Measurements from ENCODE around the gene TTN.
"Not testable (repeated sequence)": the region's sequence is repeated elsewhere in the genome, so short reads cannot be mapped to it uniquely, and the experiment has no call there.

The TTN gene

DNA sequence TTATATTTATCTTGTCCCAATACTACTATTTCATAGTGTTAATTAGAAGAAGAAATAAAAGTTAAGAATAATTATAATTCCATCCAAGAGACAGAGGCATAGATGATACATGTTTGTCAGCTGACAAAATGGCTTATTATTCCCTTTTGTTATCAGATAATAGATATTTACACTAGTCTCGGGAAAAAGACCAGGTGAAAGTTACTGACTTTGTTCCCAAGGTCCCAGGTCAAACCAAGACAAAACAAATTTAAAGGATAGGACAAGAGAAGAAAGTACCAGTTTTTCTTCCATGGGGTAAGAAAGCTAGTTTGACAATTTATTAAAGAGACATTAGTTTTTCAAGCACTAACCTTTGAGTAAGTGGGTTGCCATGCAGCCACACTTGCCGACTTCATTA, 73.2 kb downstream of the TTN start:
- no peak for DNase-seq (ENCODE audit: low spot score)

DNA sequence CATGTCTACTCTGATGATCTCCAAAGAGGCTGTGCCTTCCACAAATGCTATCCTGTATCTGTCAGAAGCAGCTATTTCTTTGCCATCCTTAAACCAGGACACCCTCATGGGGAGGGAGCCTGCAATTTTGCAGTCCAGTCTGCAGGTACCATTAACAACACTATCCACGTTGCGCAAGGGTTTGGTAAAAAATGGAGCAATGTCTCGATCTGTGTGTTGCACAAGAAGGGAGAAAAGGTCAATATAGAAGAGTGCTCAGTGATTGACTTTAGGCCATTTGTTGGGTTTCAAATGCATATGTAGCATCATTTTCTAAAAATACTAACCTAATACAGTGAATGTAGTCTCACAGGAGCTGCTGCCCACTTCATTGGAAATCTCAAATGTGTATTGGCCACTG, 74.3 kb downstream of the TTN start:
- no peak for DNase-seq (ENCODE audit: low spot score)

DNA sequence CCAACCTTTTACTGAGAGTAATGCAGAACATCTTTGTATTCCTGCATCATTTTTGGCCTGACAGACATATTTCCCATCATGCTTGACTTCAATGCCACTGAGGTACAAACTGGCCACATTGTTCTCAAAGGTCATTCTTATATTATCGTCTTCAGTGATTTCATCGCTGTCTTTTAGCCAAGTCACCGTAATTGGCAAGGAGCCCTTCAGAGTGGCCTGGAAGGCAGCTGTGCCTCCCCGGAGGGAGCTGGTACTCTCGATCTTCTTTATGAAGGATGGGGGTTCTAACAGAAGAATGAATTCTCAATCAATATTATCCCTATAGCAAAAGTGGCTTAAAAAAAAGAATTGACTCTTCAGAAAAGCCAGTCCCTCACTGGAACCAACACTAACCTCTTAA, 75.9 kb downstream of the TTN start:
- DNase-seq (ENCODE audit: low spot score) = no peak

DNA sequence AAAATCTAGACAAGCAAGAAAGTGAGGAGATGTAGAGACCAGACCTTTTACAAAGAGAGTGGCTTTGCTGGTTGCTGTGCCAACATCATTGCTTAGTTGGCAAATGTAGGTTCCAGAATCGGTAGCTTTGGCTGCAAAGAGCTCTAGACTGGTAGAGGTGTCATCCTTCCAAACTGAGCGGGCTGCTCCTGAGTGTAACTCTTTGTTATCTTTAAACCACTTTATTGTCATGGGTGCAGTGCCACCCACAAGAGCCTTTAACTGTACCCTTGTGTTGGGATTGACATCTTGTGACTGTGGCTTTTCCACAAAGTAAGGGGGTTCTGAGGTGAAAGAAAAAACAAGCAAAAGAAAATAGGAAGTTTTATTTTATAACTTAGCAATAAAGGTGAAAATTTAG, 77.2 kb downstream of the TTN start:
- no peak for DNase-seq (ENCODE audit: low spot score)

DNA sequence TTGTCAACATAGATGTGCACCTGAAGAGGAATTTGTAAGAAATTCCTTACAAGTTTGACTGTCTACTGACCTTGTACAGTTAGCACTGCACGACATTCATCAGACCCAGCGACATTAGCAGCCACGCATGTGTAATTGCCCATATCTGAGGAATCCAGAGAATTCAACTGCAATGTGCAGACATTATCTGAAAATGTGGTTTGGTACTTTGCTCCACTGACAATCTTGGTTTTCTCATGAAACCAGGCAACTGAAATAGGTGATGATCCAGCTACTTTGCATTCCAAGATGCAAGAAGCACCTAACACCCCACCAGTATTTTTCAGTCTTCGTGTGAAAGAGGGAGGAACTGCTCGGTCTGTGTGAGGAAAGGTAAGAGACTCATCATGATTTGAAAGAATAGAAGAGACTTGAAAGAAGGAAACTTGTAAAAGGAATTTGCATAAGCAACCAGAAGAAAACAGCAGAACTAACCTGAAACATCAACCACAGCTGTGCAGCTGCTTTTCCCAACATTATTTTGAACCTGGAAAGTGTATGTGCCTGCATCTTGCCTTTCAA, 83.4 kb downstream of the TTN start:
- DNase-seq (ENCODE audit: low spot score) = no peak

DNA sequence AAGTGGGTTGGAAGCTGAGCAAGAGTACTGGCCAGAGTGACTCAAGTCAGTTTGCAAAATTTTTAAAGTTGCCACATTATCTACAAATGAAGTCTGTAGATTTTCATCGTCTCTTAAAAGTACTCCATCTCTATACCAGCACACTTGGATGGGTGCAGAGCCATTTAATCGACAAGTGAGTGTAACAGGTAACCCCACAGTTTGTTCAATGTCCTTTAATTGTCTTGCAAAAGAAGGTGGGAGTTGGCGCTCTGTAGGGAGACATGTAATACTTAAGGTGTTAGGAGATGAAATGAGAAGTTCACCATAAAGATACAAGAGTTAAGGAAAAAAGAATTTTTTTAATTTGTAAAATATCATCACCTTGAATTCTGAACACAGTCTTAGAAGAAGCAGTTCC, 84.9 kb downstream of the TTN start:
- no peak for DNase-seq (ENCODE audit: low spot score)

DNA sequence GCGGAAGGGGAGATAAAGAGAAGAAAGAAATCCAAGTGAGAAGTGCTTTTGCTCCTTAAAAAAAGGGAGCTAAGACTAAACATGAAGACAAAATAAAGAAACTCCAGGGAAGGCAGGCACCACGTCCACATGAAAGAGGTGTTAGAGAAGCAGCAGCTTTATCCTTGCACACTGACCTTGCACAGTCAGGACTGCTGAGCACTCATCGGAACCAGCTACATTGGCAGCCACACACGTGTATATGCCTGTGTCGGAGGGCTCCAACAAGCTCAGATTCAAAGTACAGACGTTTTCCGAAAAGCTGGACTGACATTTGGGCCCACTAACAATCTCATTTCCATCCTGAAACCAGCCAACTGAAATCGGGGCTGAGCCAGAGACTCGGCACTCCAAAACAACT, 88.2 kb downstream of the TTN start:
- no peak for DNase-seq (ENCODE audit: low spot score)

DNA sequence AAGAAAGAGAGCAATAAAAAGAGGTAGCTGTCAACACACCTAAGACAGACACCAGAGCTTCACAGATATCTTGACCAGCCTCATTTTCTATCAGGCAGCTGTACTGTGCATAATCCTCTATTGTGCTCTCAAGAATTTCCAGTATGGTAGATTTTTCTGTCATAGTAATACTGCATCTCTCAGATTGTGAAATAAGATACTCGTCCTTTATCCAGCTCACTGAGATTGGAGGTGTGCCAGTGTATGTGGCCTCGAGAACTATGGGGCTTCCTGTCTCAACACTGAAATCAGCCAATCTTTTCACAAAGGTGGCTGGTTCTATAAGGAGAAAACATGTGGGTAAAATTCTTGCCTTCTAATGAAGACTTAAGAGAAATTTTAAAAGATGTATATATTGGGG, 88.9 kb downstream of the TTN start:
- DNase-seq (ENCODE audit: low spot score) = no peak

DNA sequence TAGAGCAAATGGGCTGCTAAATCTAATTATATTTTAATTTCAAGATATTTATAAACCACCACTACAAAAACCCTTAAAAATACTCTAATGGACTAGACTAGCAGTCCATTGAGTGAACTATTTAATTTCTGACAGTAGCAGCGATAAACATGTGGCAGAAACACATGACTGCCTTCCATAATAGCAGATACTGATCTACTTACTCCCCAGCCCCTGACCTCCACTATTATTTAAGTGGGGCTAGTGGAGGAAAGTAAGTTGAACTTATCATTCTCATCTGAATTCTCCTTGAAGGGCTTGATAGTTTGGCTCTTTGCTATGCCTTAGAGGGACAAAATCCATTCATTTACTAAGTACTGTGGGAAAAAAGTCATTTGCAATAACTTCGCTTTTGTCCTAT, 90.8 kb downstream of the TTN start:
- DNase-seq (ENCODE audit: low spot score) = no peak

DNA sequence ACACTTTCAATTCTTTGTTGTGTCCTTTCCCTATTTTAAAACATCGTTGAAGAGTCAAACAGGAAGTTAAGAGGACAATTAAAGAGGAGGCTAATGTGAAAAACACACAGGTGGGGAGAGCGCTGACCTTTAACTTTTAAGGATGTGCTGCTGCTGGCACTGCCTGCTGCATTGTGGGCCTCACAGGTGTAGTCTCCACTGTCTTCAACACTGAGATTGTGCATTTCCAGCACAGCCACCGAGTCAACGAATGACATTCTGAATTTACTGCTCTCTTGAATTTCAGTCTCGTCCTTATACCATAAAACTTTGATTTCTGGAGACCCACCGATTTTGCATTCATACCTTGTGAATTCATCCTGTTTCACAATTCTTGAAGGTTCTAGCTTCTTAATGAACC, 91.9 kb downstream of the TTN start:
- DNase-seq (ENCODE audit: low spot score) = no peak

DNA sequence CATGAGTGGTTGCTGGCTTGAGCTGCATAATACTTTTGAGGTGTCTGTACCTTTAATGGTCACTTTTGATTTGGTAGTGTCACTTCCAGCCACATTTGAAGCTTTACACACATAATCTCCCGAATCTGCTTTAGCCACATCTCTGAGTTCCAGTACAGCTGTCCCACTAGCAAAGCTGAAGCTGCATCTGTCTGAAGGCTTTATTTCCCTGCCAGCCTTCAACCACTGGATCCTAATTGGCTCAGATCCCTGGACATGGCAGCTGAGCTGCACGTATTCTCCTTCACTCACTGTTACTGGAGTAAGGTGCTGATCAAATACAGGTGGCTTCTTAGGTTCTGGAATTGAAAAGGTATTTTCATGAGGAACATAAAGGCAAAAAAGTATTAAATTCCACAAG, 99.7 kb downstream of the TTN start:
- no peak for DNase-seq (ENCODE audit: low spot score)

DNA sequence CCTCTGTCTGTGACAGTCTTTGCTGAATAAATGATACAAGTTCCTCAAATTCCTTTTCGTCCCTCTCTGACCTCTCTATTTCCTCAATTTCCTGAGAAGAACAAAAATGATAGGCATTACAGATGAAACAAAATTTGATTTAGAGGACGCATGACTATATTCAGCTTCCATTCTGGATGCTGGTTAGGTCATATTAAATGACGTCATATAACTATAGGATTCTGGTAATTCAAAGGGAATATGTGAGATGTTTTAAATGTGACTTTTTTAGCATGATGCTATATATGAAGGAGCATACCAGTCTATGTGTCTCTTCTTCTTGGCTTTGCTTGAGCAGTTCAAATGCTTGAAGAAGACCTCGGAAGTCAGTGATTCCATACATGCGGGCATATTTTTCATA, 102.3 kb downstream of the TTN start:
- DNase-seq (ENCODE audit: low spot score) = no peak

DNA sequence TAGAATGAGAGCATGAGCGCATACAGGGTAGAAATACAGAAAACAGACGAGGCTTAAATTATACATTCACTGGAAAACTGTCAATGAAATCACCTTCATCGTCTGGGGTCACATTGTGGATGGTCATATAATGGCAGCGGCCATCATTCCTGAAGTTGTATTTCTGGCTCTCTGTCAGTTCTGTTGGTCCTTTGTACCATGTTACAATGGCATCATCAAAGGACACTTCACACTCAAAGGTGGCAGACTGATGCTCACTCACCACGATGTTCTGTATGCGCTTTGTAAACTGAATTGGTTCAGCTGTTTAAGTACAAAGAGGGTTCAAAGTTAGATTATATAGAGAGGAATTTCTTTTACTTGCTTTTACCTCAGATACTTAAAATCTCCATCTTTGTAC, 104.9 kb downstream of the TTN start:
- DNase-seq (ENCODE audit: low spot score) = no peak

DNA sequence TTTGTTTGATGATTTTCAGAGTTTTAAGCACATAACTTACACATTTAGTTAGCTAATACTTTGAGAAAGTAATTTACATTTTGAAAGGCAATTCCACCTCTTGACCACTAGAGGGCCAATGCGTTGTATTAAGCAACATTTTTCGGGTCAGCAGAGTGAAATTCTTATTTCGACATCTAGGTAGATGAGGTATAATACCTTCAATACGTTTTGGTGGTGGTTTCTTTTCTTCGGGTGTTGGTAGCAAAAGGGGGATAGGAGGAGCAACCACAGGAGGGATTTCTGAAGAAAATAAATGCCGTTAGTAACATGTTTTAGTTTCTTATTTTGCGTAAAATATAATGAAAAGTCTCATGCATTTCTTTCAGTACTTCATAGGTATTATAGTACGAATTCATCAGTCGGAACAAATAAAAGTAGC, 106.3 kb downstream of the TTN start:
- peak; percentile 18 for DNase-seq (ENCODE audit: low spot score)

DNA sequence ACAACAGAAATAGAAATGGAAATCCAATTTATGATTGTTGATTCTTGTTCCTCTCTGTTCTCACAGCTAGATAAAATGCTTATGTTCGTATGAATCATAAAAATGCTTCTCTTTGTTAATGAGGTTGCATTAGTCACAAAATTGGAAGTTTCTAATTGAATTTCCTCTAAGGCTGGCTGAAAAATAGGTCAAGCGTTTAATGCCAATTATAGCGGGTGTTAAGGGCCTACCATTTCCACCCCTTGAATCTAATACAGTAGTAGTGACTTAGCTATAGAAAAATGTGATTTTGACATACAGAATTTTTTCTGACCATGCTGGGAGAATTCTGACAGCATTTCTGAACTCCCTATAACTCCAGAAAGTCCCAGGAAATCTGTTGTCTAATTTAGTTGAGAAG, 107.1 kb downstream of the TTN start:
- DNase-seq (ENCODE audit: low spot score) = no peak

DNA sequence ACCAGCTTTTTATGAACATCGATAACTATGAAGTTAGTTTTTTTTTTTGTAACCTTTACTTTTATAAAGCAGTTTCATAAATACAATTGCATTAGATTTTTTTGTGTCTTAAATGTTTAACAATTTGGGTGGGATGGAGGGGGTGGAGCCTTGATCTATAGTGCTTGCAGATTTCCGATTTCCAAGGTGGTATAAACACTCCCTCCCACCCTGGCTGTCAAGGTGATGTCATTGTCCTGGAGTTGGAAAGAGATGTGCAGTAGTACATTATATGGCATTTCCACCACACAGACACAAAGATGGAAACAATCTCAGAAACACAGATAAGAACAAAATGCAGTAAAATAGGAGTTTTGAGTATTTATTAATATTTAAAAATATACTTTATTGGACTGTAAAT, 114.4 kb downstream of the TTN start:
- DNase-seq (ENCODE audit: low spot score) = no peak

DNA sequence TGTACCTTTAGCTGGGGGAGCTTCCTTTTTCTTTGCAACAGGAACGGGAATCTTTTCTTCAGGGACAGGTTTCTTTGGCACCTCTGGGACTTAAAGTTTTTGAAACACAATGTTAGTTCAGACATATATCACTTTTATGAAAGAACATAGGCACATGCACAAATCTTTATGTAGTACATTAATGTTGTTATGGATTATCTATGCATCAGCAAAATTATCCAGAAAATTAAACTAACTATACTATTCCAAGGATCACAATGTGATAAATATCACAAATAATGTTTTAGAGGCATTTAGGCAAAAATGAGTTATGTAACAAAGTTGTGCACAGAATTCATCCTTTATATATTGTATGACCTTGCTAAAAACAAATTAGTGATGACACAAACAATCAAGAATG, 117.4 kb downstream of the TTN start:
- DNase-seq (ENCODE audit: low spot score) = no peak

DNA sequence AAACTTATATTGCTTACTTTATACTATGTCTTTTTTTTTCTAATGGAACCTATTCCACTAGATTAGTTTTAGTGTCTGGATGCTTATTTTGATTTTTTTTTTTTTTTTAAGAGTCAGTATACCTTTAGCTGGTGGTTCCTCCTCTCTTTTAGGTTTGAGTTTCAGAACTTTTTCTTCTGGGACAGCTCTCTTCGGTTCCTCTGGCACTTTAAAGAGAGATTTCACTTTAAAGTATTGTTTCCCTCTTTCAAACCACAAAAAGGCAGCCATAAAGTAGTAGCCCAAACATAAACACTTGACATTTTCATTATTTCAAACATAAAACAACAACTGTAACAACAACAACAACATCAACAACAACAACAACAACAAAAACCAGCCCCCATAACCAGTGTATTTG, 123.3 kb downstream of the TTN start:
- DNase-seq (ENCODE audit: low spot score) = no peak

DNA sequence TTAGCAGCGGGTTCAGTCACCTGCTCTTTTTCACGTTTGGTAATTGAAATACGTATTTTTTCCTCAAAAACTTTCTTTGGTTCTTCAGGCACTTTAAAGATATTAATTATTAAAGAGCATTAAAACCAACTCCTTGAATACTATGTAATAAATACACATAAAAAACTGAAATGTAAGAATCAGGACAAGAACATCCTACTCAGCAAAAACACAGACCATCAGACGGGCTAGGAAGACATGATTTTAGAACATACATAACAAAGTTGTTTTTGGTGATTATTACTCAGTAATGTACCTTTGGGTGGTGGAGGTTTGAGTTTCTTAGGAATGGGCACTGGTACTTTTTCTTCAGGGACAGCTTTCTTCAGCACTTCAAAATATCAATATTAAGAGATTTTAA, 126.1 kb downstream of the TTN start:
- DNase-seq (ENCODE audit: low spot score) = no peak

DNA sequence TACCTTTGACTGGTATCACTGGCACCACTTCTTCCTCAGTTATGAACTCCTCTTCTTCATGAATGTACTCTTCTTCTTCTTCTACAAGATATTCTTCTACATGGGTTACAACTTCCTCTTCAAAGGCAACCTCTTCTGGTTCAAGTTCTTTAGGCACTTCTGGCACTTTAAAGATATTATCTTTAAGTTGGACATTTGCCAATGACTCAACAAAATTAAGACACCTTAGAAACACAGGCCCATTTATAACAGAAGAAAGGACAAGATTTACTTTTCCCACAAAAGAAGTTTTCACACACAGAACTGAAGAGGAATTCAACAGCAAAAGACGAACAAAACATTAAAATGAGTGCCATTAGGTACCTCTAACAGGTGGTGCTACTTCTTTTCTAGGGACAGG, 127.3 kb downstream of the TTN start:
- no peak for DNase-seq (ENCODE audit: low spot score)

DNA sequence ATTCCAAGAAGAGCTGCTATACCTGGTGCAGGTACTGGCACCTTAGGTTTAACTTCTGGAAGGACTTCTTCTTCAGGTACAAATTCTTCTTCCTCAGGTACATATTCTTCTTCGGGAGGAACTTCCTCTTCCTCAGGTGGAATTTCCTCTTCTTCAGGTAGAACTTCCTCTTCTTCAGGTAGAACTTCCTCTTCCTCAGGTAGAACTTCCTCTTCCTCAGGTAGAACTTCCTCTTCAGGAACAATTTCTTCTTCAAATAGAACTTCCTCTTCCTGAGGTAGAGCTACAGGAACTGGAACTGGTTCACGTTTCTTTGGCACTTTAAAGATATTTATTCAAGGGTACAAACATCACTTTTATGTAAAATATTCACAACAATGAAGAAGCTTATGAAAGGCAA, 129.6 kb downstream of the TTN start:
- DNase-seq (ENCODE audit: low spot score) = no peak

DNA sequence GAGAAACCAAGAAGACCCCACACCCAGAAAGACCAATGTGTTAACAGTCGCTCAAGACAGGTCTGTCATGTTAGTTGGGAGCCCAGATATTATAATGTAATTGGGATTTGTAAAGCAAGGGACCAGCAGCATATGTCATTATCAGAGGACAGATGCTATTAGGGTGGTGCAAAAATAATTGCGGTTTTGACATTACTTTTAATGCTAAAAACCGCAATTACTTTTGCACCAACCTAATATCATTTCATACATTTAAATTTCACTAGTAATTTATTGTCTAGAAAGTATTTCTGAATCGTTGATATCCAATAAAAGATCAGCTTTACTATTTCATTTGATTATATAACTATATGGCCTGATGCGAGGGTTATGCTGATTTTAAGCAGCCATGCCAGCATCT, 131.2 kb downstream of the TTN start:
- DNase-seq (ENCODE audit: low spot score) = no peak

DNA sequence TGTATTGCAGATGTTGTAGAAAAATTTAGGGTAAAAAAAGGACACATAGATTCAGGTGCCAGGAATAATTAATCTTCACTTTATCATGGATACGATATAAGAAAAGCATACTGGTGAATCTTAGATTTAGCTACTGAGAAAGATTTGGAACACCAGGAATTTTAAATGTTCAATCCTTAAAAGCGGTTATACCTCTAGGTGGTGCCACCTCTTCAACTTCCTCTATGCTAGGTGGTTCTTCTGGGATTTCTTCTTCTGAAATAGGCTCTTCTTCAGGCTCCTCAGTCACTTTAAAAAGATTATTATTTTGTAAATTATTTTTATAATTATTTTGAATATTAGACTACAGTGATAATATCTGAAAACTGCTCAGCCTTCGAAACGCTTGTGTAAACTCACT, 133.1 kb downstream of the TTN start:
- no peak for DNase-seq (ENCODE audit: low spot score)

DNA sequence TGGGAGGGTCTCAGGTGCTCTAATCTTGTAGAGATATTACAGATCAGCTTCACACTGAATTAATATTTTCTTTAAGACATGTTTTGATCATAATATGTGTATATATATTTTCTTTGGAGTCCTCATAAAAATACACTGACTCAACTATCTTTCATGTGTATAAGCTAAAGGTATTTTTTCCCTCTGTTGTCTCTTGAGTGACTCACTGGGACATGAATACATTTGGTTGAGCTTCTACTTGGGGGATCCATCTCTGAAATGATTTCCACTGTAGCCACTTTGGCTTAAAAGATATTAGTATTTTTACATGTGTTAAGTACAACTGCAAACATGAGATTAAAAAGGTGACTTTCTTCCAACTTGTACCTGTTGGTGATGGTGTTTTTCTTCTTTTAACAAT, 140.8 kb downstream of the TTN start:
- DNase-seq (ENCODE audit: low spot score) = no peak

DNA sequence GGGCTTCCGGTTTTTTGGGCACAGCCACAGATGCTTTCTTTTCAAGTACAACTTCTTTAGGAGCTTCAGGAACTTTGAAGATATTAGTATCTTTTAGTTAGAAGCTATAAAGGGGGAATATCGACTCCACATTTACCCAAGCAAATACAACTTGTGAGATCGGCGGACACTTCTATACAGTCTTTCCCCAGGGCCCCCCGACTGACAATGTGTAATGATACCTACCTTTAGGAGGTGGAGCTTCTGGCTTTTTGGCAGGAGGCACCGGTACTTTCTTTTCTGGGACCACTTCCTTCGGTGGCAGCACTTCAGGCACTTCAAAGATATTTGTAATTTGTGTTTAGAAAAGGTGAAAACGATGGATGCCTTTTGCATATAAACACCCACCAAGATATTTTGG, 148.7 kb downstream of the TTN start:
- not testable (repeated sequence) for DNase-seq (ENCODE audit: low spot score)

All from CD4-positive, alpha-beta T cell treated with Interleukin-15 for 4 hours (primary cell).